Heart right ventricle (tissue), 16 donors: Measurements from ENCODE around the gene ARL8B. TPM values are rescaled to one million over a fixed set of nuclear protein-coding genes. Genes with fewer than 3 reads are reported as not detected.
"Not testable (repeated sequence)": the region's sequence is repeated elsewhere in the genome, so short reads cannot be mapped to it uniquely, and the experiment has no call there.

Experiments used
- ATAC-seq, 8 donors: fragments of 200-7000 bp; cut with Tn5 transposase; one replicate each; pipeline ENCODE4 v1.9.1; 2020; ENCODE audit warnings: mild to moderate bottlenecking in 8 of 8, moderate library complexity in 8 of 8, moderate number of reproducible peaks in 1 of 8
- DNase-seq, 2 donors: peaks; one replicate each; pipeline ENCODE4 v3.0.0-alpha.2; 2020
- H3K27ac ChIP-seq, 10 donors: fragments of 200-600 bp; sonication (generic) in 2 of 10; one replicate each; pipeline versions ENCODE4 v1.5.0 to v1.8.0; 2020 to 2022; ENCODE audit warnings: mild to moderate bottlenecking in 3 of 10
- H3K27me3 ChIP-seq, 7 donors: fragments of 200-600 bp; one replicate each; pipeline ENCODE4 v1.8.0; 2021 to 2022; ENCODE audit warnings: mild to moderate bottlenecking in 2 of 7
- H3K36me3 ChIP-seq, 9 donors: fragments of 200-600 bp; sonication (generic) in 1 of 9; one replicate each; pipeline versions ENCODE4 v1.5.0 to v1.8.0; 2020 to 2022; ENCODE audit warnings: mild to moderate bottlenecking in 2 of 9
- H3K4me1 ChIP-seq, 9 donors: fragments of 200-600 bp; sonication (generic) in 1 of 9; one replicate each; pipeline versions ENCODE4 v1.5.0 to v1.8.0; 2020 to 2022; ENCODE audit warnings: mild to moderate bottlenecking in 4 of 9
- H3K4me3 ChIP-seq, 10 donors: fragments of 200-600 bp; sonication (generic) in 2 of 10; one replicate each; pipeline versions ENCODE4 v1.5.0 to v1.8.0; 2020 to 2022; ENCODE audit warnings: mild to moderate bottlenecking in 7 of 10, moderate library complexity in 2 of 10
- H3K9me3 ChIP-seq, 11 donors: fragments of 200-600 bp in 10 of 11; sonication (generic) in 2 of 11; one replicate each; pipeline versions ENCODE4 v1.5.0 to v1.8.0; 2013 to 2022; ENCODE audit warnings: mild to moderate bottlenecking in 2 of 11, control low read depth in 1 of 11, moderate library complexity in 1 of 11
- CTCF ChIP-seq, 9 donors: fragments of 200-600 bp; sonication (generic) in 2 of 9; IDR thresholded peaks; one replicate each; pipeline versions ENCODE4 v1.5.0 to v1.8.0; 2021 to 2022; ENCODE audit warnings: antibody characterized with exemption in 9 of 9, mild to moderate bottlenecking in 5 of 9, moderate library complexity in 1 of 9
- WGBS, 2 donors: extraction: QIAGEN DNeasy Blood & Tissue Kit; methylation state at CpG; one replicate each; pipeline ENCODE4 v1.1.7; 2013; ENCODE audit warnings: inconsistent platforms in 1 of 2; 5-methylcytosine and 5-hydroxymethylcytosine counted together
- intact Hi-C, 10 donors: fragments of 100-400 bp; cut with DNase I; formaldehyde crosslinking; loops; one replicate each; pipeline versions ENCODE4 v1.11.1 to v1.14.2; 2022
- polyA plus RNA-seq, 2 donors: library from polyadenylated mRNA; stranded (reverse); fragments of 200-250 nt; gene quantifications; one replicate each; pipeline ENCODE4 v1.2.3, GENCODE V29; 2013
- total RNA-seq, 10 donors: library from RNA; stranded (reverse); fragmentation: NEBNext Ultra II Directional in 3 of 10; extraction: Animal tissue kit (Norgen Biotek cat#: 25700) in 3 of 10; gene quantifications; one replicate each; pipeline versions ENCODE4 v1.2.1 to v1.2.4, GENCODE V29; 2021 to 2023
- donor health status: Arrhythmogenic right ventricular cardiomyopathy.
- donor health status: ischemic (EF 13 %, LVEDD 7.1; RV severe dilation, severe dysfunction).
- donor health status: healthy with polysubstance abuse.
- donor health status: DM: no; HTN: yes; CAD: no.
- donor health status: DM: no; HTN: no; CAD: no.
- donor health status: ischemic (EF 25% LVEDD 6.9; RV normal size, moderate dysfunction).
- donor health status: ischemic (EF 25% LVEDD 5.7; RV mildly dilated, moderate dysfunction).
- donor health status: healthy.
- donor health status: DM: yes; HTN: yes; CAD: no.
- donor health status: Ischemic cardiomyopathy.
- donor health status: ischemic (EF 35%, LVEDD 5.7; RV mildly dilated, moderate dysfunction).
- donor health status: nonischemic (EF 11% LVEDD 7.7; RV severe dilation, severe dysfunction).
- donor health status: DM: yes; HTN: yes; CAD: no.
- donor health status: PGD.
- donor health status: ischemic (EF 29% LVEDD 5.4; RV normal size, mild dysfunction).
- donor health status: nonischemic (EF 23%, LVEDD 6.1; RV moderate dilation, normal function).

Gene ARL8B
- total and polyA plus RNA-seq, 12 donors, result 31.7 to 74.1 (median 65.3) TPM

- DNase-seq, result no peak
- peak in 1 of 8 donors; percentile 33 for ATAC-seq
- no peak overlapping the region for H3K4me3 ChIP-seq
- no peaks in the 10 kb centered on the region for H3K9me3 ChIP-seq
- no peak overlapping the region for H3K27ac ChIP-seq
- H3K4me1 ChIP-seq, result no peaks in the 10 kb centered on the region
- intact Hi-C loops, result no loop called here
- WGBS, 2 donors, result 82 to 86% methylated on average over 15 of the region's 15 CpGs
- H3K27me3 ChIP-seq, result peaks cover 0 to 8% (median 0%) of the 10 kb centered on the region in 7 donors
- TF ChIP-seq CTCF (IDR thresholded peaks at IDR 0.05), result no peak
- no peaks in the 10 kb centered on the region for H3K36me3 ChIP-seq
Observed at GRCh38 chr3:5080779-5081550, 41.1 kb upstream of the ARL8B start.

- 65 to 69% methylated on average over 18 of the region's 18 CpGs for WGBS, 2 donors
- H3K9me3 ChIP-seq, ATAC-seq, H3K27me3 ChIP-seq, H3K4me1 ChIP-seq, H3K27ac ChIP-seq, H3K4me3 ChIP-seq, intact Hi-C loops, DNase-seq, H3K36me3 ChIP-seq: not testable (repeated sequence)
Observed at GRCh38 chr3:5081973-5082788, 39.9 kb upstream of the ARL8B start.

DNA sequence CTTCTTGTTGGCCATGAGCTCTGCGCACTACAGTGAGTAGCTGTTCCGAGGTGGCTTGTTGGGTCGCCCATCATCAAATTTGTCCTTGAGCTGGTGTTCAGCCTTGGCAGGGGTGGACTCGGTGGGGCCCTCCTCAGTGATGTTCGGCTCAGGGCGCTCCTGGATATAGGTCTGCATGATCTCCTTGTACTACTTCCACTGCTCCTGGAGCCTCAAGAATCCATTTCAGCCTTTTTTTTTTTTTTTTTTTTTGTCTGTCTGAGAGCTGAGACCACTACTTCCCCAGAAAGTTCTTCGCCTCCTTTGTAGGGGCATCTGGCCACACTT lies 39.3 kb upstream of the ARL8B start:
- intact Hi-C loops, result no loop called here
- Histone ChIP-seq H3K27me3 (peaks cover 0 to 8% (median 0%) of the 10 kb centered on the region in 7 donors), H3K9me3 (no peaks in the 10 kb centered on the region), H3K4me1 (peaks cover 0 to 5% (median 0%) of the 10 kb centered on the region in 9 donors), H3K4me3 (no peak overlapping the region), H3K27ac (no peak overlapping the region), H3K36me3 (no peaks in the 10 kb centered on the region)
- 87 to 98% methylated on average over 7 of the region's 7 CpGs for WGBS, 2 donors
- ATAC-seq, result no peak
- DNase-seq, result no peak
- TF ChIP-seq CTCF (IDR thresholded peaks at IDR 0.05), result no peak

- intact Hi-C loops, result no loop called here
- Histone ChIP-seq H3K4me3 (no peak overlapping the region), H3K27ac (no peak overlapping the region), H3K4me1 (peaks cover 0 to 11% (median 0%) of the 10 kb centered on the region in 9 donors), H3K27me3 (peaks cover 0 to 8% (median 0%) of the 10 kb centered on the region in 7 donors), H3K36me3 (no peaks in the 10 kb centered on the region), H3K9me3 (no peaks in the 10 kb centered on the region)
- 93 to 95% methylated on average over 5 of the region's 5 CpGs for WGBS, 2 donors
- no peak for TF ChIP-seq CTCF (IDR thresholded peaks at IDR 0.05)
- ATAC-seq (no peak), DNase-seq (no peak)
Observed at GRCh38 chr3:5084224-5084623, 37.9 kb upstream of the ARL8B start.
